IMR-90 (cell line): ENCODE measurements around the gene ADCK1. TPM values are rescaled to one million over a fixed set of nuclear protein-coding genes. Genes with fewer than 3 reads are reported as not detected.

Experiments used
- ATAC-seq: fragments of 200-7000 bp; cut with Tn5 transposase; 2 replicates; pipeline ENCODE4 v1.9.1; 2020; ENCODE audit warnings: low read depth, mild to moderate bottlenecking, moderate library complexity
- BruUV-seq: library from RNA; stranded (reverse); fragments of 400-500 nt; replicated peaks from 2 replicates; lab custom pipeline; 2021; lab: Mats Ljungman, UMichigan
- CTCF ChIA-PET: fragments of 300-600 bp; formaldehyde crosslinking; extraction: SDS; loops from one replicate; lab custom pipeline; 2021; ENCODE audit warnings: antibody characterized with exemption; lab: Yijun Ruan, JAX
- POLR2A ChIA-PET: fragments of 300-600 bp; sonication (Branson Sonifier 250); formaldehyde crosslinking; loops from one replicate; lab custom pipeline; 2022; ENCODE audit warnings: antibody characterized with exemption; ENCODE audit not compliant: unreplicated experiment; lab: Charles Lee
- DNase-seq: peaks from one replicate; pipeline ENCODE4 v3.0.0; 2013
- H2AFZ ChIP-seq: replicated peaks from 2 replicates; pipeline ENCODE3; 2013; ENCODE audit warnings: low read length, mild to moderate bottlenecking; ENCODE audit not compliant: poor library complexity
- H2AK5ac ChIP-seq: 2 replicates; pipeline ENCODE4 v1.6.1; 2013; ENCODE audit warnings: low read depth, low read length, inconsistent platforms
- H2AK9ac ChIP-seq: replicated peaks from 2 replicates; pipeline ENCODE3; 2013; ENCODE audit warnings: mild to moderate bottlenecking, low read depth, low read length, moderate library complexity; ENCODE audit not compliant: poor library complexity
- H2BK120ac ChIP-seq: 2 replicates; pipeline ENCODE4 v1.6.1; 2013; ENCODE audit warnings: low read depth, low read length, inconsistent platforms
- H2BK15ac ChIP-seq: 3 replicates; pipeline ENCODE4 v1.6.1; 2013; ENCODE audit warnings: low read depth, low read length, inconsistent platforms
- H2BK20ac ChIP-seq: 2 replicates; pipeline ENCODE4 v1.6.1; 2013; ENCODE audit warnings: low read depth, mild to moderate bottlenecking, inconsistent platforms, low read length, moderate library complexity
- H2BK5ac ChIP-seq: 2 replicates; pipeline ENCODE4 v1.6.1; 2013; ENCODE audit warnings: mild to moderate bottlenecking, low read depth, low read length, inconsistent platforms; ENCODE audit not compliant: poor library complexity, severe bottlenecking
- H3K14ac ChIP-seq: replicated peaks from 2 replicates; pipeline ENCODE4 v1.6.1; 2013; ENCODE audit warnings: low read depth, low read length, inconsistent platforms
- H3K18ac ChIP-seq: 2 replicates; pipeline ENCODE4 v1.6.1; 2013; ENCODE audit warnings: low read depth, low read length, control low read depth
- H3K23ac ChIP-seq: 2 replicates; pipeline ENCODE4 v1.6.1; 2013; ENCODE audit warnings: low read depth, low read length, inconsistent platforms
- H3K27ac ChIP-seq: 2 replicates; pipeline ENCODE4 v1.5.1; 2013; ENCODE audit warnings: mild to moderate bottlenecking, control low read depth, low read length; ENCODE audit not compliant: insufficient read depth
- H3K27me3 ChIP-seq: 2 replicates; pipeline ENCODE4 v1.6.1; 2013; ENCODE audit warnings: low read length; ENCODE audit not compliant: control insufficient read depth, insufficient read depth
- H3K36me3 ChIP-seq: 2 replicates; pipeline ENCODE4 v1.6.1; 2013; ENCODE audit warnings: low read length, mixed read lengths; ENCODE audit not compliant: control insufficient read depth, insufficient read depth
- H3K4ac ChIP-seq: 2 replicates; pipeline ENCODE4 v1.6.1; 2013; ENCODE audit warnings: low read depth, low read length, inconsistent platforms
- H3K4me1 ChIP-seq: 2 replicates; pipeline ENCODE4 v1.6.1; 2013; ENCODE audit warnings: low read length, mixed read lengths; ENCODE audit not compliant: control insufficient read depth, insufficient read depth
- H3K4me2 ChIP-seq: 2 replicates; pipeline ENCODE4 v1.6.1; 2013; ENCODE audit warnings: low read depth, mild to moderate bottlenecking, control low read depth, low read length, moderate library complexity
- H3K4me3 ChIP-seq: 2 replicates; pipeline ENCODE4 v1.5.1; 2013; ENCODE audit warnings: low read depth, mild to moderate bottlenecking, control low read depth, low read length, moderate library complexity; ENCODE audit not compliant: insufficient read depth
- H3K56ac ChIP-seq: 2 replicates; pipeline ENCODE4 v1.6.1; 2013; ENCODE audit warnings: low read length, inconsistent platforms; ENCODE audit not compliant: insufficient read depth; ENCODE audit errors: extremely low read depth
- H3K79me1 ChIP-seq, 2 experiments: 2 replicates each; pipeline ENCODE4 v1.6.1; 2013; ENCODE audit warnings: low read length in 2 of 2, inconsistent platforms in 1 of 2, low read depth in 1 of 2
- H3K9ac ChIP-seq: 2 replicates; pipeline ENCODE4 v1.6.1; 2013; ENCODE audit warnings: low read depth, low read length, control low read depth
- H3K9me1 ChIP-seq: 2 replicates; pipeline ENCODE4 v1.6.1; 2013; ENCODE audit warnings: low read length, inconsistent platforms; ENCODE audit not compliant: insufficient read depth
- H3K9me3 ChIP-seq: 2 replicates; pipeline ENCODE4 v1.6.1; 2013; ENCODE audit warnings: low read length; ENCODE audit not compliant: control insufficient read depth, insufficient read depth
- H4K20me1 ChIP-seq: 2 replicates; pipeline ENCODE4 v1.6.1; 2013; ENCODE audit warnings: low read length, inconsistent platforms; ENCODE audit not compliant: insufficient read depth
- H4K5ac ChIP-seq: 2 replicates; pipeline ENCODE4 v1.6.1; 2013; ENCODE audit warnings: mild to moderate bottlenecking, low read depth, low read length, control low read depth
- H4K8ac ChIP-seq, 2 experiments: 2 replicates each; pipeline ENCODE4 v1.6.1; 2013; ENCODE audit warnings: low read depth in 2 of 2, low read length in 2 of 2, control low read depth in 1 of 2, inconsistent platforms in 1 of 2
- H4K91ac ChIP-seq: 2 replicates; pipeline ENCODE4 v1.6.1; 2013; ENCODE audit warnings: low read depth, low read length, inconsistent platforms; ENCODE audit not compliant: insufficient read depth
- BHLHE40 ChIP-seq: fragments of 150-350 bp; IDR thresholded peaks from 2 replicates; pipeline ENCODE4 v1.6.1; 2016; ENCODE audit warnings: mild to moderate bottlenecking, low read depth, low read length
- CHD1 ChIP-seq: IDR thresholded peaks from 2 replicates; pipeline ENCODE4 v1.6.1; 2012; ENCODE audit warnings: low read depth, low read length, improper control_type of control experiment
- CTCF ChIP-seq: conservative IDR thresholded peaks from 2 replicates; pipeline ENCODE4 v1.5.1; 2012; ENCODE audit warnings: mild to moderate bottlenecking, low read depth, low read length, improper control_type of control experiment
- ELK1 ChIP-seq: fragments of 150-350 bp; IDR thresholded peaks from 2 replicates; pipeline ENCODE4 v1.6.1; 2016; ENCODE audit warnings: low read depth, mild to moderate bottlenecking, low read length, moderate library complexity, borderline replicate concordance
- FOS ChIP-seq: fragments of 150-350 bp; IDR thresholded peaks from 2 replicates; pipeline ENCODE4 v1.6.1; 2016; ENCODE audit warnings: low read depth, low read length
- MAFK ChIP-seq: IDR thresholded peaks from 2 replicates; pipeline ENCODE4 v1.6.1; 2012; ENCODE audit warnings: low read depth, low read length, improper control_type of control experiment
- MAZ ChIP-seq: IDR thresholded peaks from 2 replicates; pipeline ENCODE4 v1.6.1; 2012; ENCODE audit warnings: low read depth, mild to moderate bottlenecking, low read length, improper control_type of control experiment, moderate library complexity, borderline replicate concordance
- MXI1 ChIP-seq: IDR thresholded peaks from 2 replicates; pipeline ENCODE4 v1.6.1; 2012; ENCODE audit warnings: low read depth, mild to moderate bottlenecking, low read length, moderate library complexity, borderline replicate concordance
- NFE2L2 ChIP-seq: fragments of 150-350 bp; IDR thresholded peaks from 2 replicates; pipeline ENCODE4 v1.6.1; 2016; ENCODE audit warnings: low read depth, mild to moderate bottlenecking, low read length
- POLR2A ChIP-seq: IDR thresholded peaks from 2 replicates; pipeline ENCODE4 v1.6.1; 2012; ENCODE audit warnings: mild to moderate bottlenecking, low read depth, low read length
- RCOR1 ChIP-seq: IDR thresholded peaks from 2 replicates; pipeline ENCODE4 v1.6.1; 2012; ENCODE audit warnings: mild to moderate bottlenecking, low read length, improper control_type of control experiment; ENCODE audit not compliant: insufficient replicate concordance
- RFX5 ChIP-seq: IDR thresholded peaks from 2 replicates; pipeline ENCODE4 v1.8.0; 2012; ENCODE audit warnings: low read depth, mild to moderate bottlenecking, low read length, moderate library complexity
- SMC3 ChIP-seq: fragments of 150-350 bp; IDR thresholded peaks from 2 replicates; pipeline ENCODE4 v1.6.1; 2016; ENCODE audit warnings: low read depth, mild to moderate bottlenecking, antibody characterized with exemption, low read length, moderate library complexity
- USF2 ChIP-seq: fragments of 150-350 bp; IDR thresholded peaks from 2 replicates; pipeline ENCODE4 v1.6.1; 2017; ENCODE audit warnings: mild to moderate bottlenecking, antibody characterized with exemption, low read length, low read depth
- dilution Hi-C: fragments of 300-500 bp; cut with HindIII; formaldehyde crosslinking; loops from one replicate; pipeline ENCODE4 v1.14.3; 2018; ENCODE audit warnings: low sequenced_read_pairs; ENCODE audit not compliant: unreplicated experiment
- in situ Hi-C: fragments of 300-500 bp; cut with MboI; formaldehyde crosslinking; loops from 3 replicates; pipeline ENCODE4 v1.14.3; 2019; ENCODE audit warnings: low sequenced_read_pairs, inconsistent platforms, mixed read lengths
- intact Hi-C: fragments of 100-400 bp; cut with micrococcal nuclease; formaldehyde crosslinking; loops from 2 replicates; pipeline ENCODE4 v1.10.0; 2022
- polyA plus RNA-seq, 3 experiments: library from polyadenylated mRNA; depleted of rRNA; stranded (reverse); fragments of >200 nt; gene quantifications; 2 replicates each; pipeline ENCODE4 v1.2.3, GENCODE V29; 2012; ENCODE audit warnings: low replicate concordance in 1 of 3
- total RNA-seq: library from RNA; depleted of rRNA; stranded (reverse); fragments of >200 nt; gene quantifications from 2 replicates; pipeline ENCODE4 v1.2.3, GENCODE V29; 2012

The ADCK1 gene
- total and polyA plus RNA-seq, 2 of the 4 experiments (the other 2 are of a cell fraction): 1.6 to 4.6 TPM

- no peak overlapping the region for H4K5ac ChIP-seq
- intact Hi-C loops (no loop called here), in situ Hi-C loops (no loop called here), dilution Hi-C loops (no loop called here)
- no peak overlapping the region for H3K9ac ChIP-seq
- no peak overlapping the region for H3K4me3 ChIP-seq
- H3K4me2 ChIP-seq: no peak overlapping the region
- H2BK5ac ChIP-seq: no peak overlapping the region
- no peak overlapping the region for H3K27ac ChIP-seq
- no peak for TF ChIP-seq NFE2L2
- TF ChIP-seq MXI1: no peak
- no peak for TF ChIP-seq CHD1
- TF ChIP-seq RCOR1: no peak
- TF ChIP-seq BHLHE40: no peak
- TF ChIP-seq ELK1: no peak
- no peak for TF ChIP-seq USF2
- no peak for TF ChIP-seq FOS
- TF ChIP-seq MAZ: no peak
- no peak for TF ChIP-seq CTCF
- no peak for TF ChIP-seq SMC3
- no peak for TF ChIP-seq POLR2A
- TF ChIP-seq MAFK: no peak
- TF ChIP-seq RFX5: no peak
- no peak overlapping the region for H4K8ac ChIP-seq
- no TSS peak for BruUV-seq
- H3K23ac ChIP-seq: no peak overlapping the region
- no peaks in the 10 kb centered on the region for H3K9me3 ChIP-seq
- no peaks in the 10 kb centered on the region for H3K79me1 ChIP-seq
- ChIA-PET POLR2A (interaction anchor here (0.6 kb wide), 1 partner anchor 1265 kb away, joined by 5 read pairs; no protein-coding TSS in a partner anchor), CTCF (interaction anchor here (0.6 kb wide), 1 partner anchor 20 kb away, joined by 5 read pairs; no protein-coding TSS in a partner anchor)
- H3K9me1 ChIP-seq: no peaks in the 10 kb centered on the region
- H2AK5ac ChIP-seq: no peak overlapping the region
- H2AK9ac ChIP-seq: no peak overlapping the region
- no peak overlapping the region for H2BK15ac ChIP-seq
- no peaks in the 10 kb centered on the region for H3K36me3 ChIP-seq
- H3K56ac ChIP-seq: no peak overlapping the region
- H3K18ac ChIP-seq: no peak overlapping the region
- H4K91ac ChIP-seq: no peak overlapping the region
- ATAC-seq: peak; percentile 59
- no peak overlapping the region for H2BK120ac ChIP-seq
- DNase-seq: peak; percentile 39
- no peak overlapping the region for H3K4ac ChIP-seq
- H4K20me1 ChIP-seq: no peaks in the 10 kb centered on the region
- no peak overlapping the region for H3K14ac ChIP-seq
- no peaks in the 10 kb centered on the region; the same call in 1 of the 2 replicates for H3K27me3 ChIP-seq
- H2BK20ac ChIP-seq: no peak overlapping the region
- H2AFZ ChIP-seq: no peak overlapping the region
- H3K4me1 ChIP-seq: 0 out of 2 replicates have a peak, but pooled peaks cover 1% of the 10 kb centered on the region
These were observed 17.7 kb upstream of the ADCK1 start for GRCh38 chr14:77782202-77782601.
